HEK293T (cell line): ENCODE results near the gene CAMSAP1.
"Not testable (repeated sequence)": the region's sequence is repeated elsewhere in the genome, so short reads cannot be mapped to it uniquely, and the experiment has no call there.

Experiments used
- ARNT ChIP-seq: fragments of 450-650 bp; IDR thresholded peaks from 2 replicates; pipeline ENCODE4 v1.6.1; 2017; ENCODE audit warnings: mild to moderate bottlenecking
- CTBP1 ChIP-seq: fragments of 450-650 bp; IDR thresholded peaks from 2 replicates; pipeline ENCODE4 v1.6.1; 2016; ENCODE audit warnings: borderline replicate concordance
- ELF4 ChIP-seq: fragments of 450-650 bp; IDR thresholded peaks from 2 replicates; pipeline ENCODE4 v1.6.1; 2017; ENCODE audit warnings: antibody characterized with exemption
- FOXA1 ChIP-seq: fragments of 450-650 bp; IDR thresholded peaks from 2 replicates; pipeline ENCODE4 v1.6.1; 2016; ENCODE audit warnings: mild to moderate bottlenecking
- FOXK2 ChIP-seq: fragments of 450-650 bp; IDR thresholded peaks from 2 replicates; pipeline ENCODE4 v1.6.1; 2016; ENCODE audit warnings: mild to moderate bottlenecking
- FOXM1 ChIP-seq: fragments of 450-650 bp; IDR thresholded peaks from 2 replicates; pipeline ENCODE4 v1.6.1; 2017; ENCODE audit warnings: mild to moderate bottlenecking, borderline replicate concordance
- HDGF ChIP-seq: fragments of 450-650 bp; IDR thresholded peaks from 2 replicates; pipeline ENCODE4 v1.6.1; 2017; ENCODE audit warnings: antibody characterized with exemption, borderline replicate concordance
- LEF1 ChIP-seq: fragments of 450-650 bp; IDR thresholded peaks from 2 replicates; pipeline ENCODE4 v1.6.1; 2017; ENCODE audit warnings: mild to moderate bottlenecking, borderline replicate concordance
- NFRKB ChIP-seq: fragments of 450-650 bp; IDR thresholded peaks from 2 replicates; pipeline ENCODE4 v1.6.1; 2016; ENCODE audit warnings: mild to moderate bottlenecking, moderate library complexity
- SP1 ChIP-seq: fragments of 450-650 bp; IDR thresholded peaks from 2 replicates; pipeline ENCODE4 v1.6.1; 2017
- TARDBP ChIP-seq: fragments of 450-650 bp; IDR thresholded peaks from 2 replicates; pipeline ENCODE4 v1.6.1; 2016
- ZNF384 ChIP-seq: fragments of 450-650 bp; IDR thresholded peaks from 2 replicates; pipeline ENCODE4 v1.6.1; 2016
- TF ChIP-seq, protein P1 (sequence below): fragments of 450-650 bp; IDR thresholded peaks from 2 replicates; pipeline ENCODE4 v1.6.1; 2016

DNA sequence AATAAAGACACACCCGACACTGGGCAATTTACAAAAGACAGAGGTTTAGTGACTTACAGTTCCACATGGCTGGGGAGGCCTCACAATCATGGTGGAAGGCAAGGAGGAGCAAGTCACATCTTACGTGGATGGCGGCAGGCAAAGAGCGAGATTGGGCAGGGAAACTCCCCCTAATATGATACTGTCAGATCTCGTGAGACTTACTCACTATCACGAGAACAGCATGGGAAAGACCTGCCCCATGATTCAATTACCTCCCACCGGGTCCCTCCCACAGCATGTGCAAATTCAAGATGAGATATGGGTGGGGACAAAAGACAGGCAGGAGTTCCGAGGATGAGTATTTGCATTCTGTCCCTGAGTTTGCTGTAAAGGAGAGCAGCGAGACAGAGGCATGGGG lies 3.9 kb upstream of the CAMSAP1 start:
- not testable (repeated sequence) for TF ChIP-seq CTBP1, HDGF, ELF4, FOXM1, TARDBP, ZNF384, SP1, LEF1, NFRKB, FOXA1, ARNT, FOXK2
- TF ChIP-seq, protein P1, sequence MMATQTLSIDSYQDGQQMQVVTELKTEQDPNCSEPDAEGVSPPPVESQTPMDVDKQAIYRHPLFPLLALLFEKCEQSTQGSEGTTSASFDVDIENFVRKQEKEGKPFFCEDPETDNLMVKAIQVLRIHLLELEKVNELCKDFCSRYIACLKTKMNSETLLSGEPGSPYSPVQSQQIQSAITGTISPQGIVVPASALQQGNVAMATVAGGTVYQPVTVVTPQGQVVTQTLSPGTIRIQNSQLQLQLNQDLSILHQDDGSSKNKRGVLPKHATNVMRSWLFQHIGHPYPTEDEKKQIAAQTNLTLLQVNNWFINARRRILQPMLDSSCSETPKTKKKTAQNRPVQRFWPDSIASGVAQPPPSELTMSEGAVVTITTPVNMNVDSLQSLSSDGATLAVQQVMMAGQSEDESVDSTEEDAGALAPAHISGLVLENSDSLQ = not testable (repeated sequence)
